Spinal cord (tissue), 10 donors: Measurements from ENCODE around the gene OBSCN. TPM values are rescaled to one million over a fixed set of nuclear protein-coding genes. Genes with fewer than 3 reads are reported as not detected.
A peak's percentile ranks its signal among the peaks of the same experiment; 100 is the strongest.

Experiments used
- DNase-seq, 6 donors: peaks; one replicate each; pipeline versions ENCODE4 v3.0.0 to v3.0.0-alpha.2; 2013 to 2015; ENCODE audit warnings: low spot score in 6 of 6, low read depth in 4 of 6
- H3K27ac ChIP-seq: one replicate; pipeline ENCODE4 v1.5.1; 2013; ENCODE audit warnings: low read depth, low read length, control low read depth
- H3K27me3 ChIP-seq: one replicate; pipeline ENCODE4 v1.6.1; 2013; ENCODE audit warnings: low read length; ENCODE audit not compliant: control insufficient read depth, insufficient read depth
- H3K36me3 ChIP-seq: one replicate; pipeline ENCODE4 v1.6.1; 2013; ENCODE audit warnings: low read length; ENCODE audit not compliant: control insufficient read depth, insufficient read depth
- H3K4me1 ChIP-seq: one replicate; pipeline ENCODE4 v1.6.1; 2013; ENCODE audit warnings: low read length; ENCODE audit not compliant: control insufficient read depth, insufficient read depth
- H3K4me3 ChIP-seq: one replicate; pipeline ENCODE4 v1.5.1; 2013; ENCODE audit warnings: low read depth, low read length, control low read depth
- H3K9me3 ChIP-seq: one replicate; pipeline ENCODE4 v1.6.1; 2013; ENCODE audit warnings: low read length; ENCODE audit not compliant: control insufficient read depth, insufficient read depth
- WGBS: methylation state at CpG from one replicate; pipeline ENCODE4 v1.1.5; 2013; ENCODE audit warnings: missing lambda C conversion rate; ENCODE audit not compliant: insufficient coverage; 5-methylcytosine and 5-hydroxymethylcytosine counted together
- polyA plus RNA-seq, 2 donors: library from polyadenylated mRNA; unstranded; fragments of 120-200 nt; gene quantifications; one replicate each; pipeline ENCODE4 v1.2.1, GENCODE V29; 2013; ENCODE audit not compliant: insufficient read length in 2 of 2
- total RNA-seq, 2 donors: library from RNA; depleted of rRNA in 1 of 2; stranded (reverse); fragments of 120-200 nt in 1 of 2; fragments of >200 nt in 1 of 2; gene quantifications; one replicate each; pipeline versions ENCODE4 v1.2.3 to v1.2.4, GENCODE V29; 2013 to 2014
- donor health status: healthy.

Gene OBSCN
- total and polyA plus RNA-seq, 4 donors = 13.5 to 27.2 (median 22.0) TPM

DNA sequence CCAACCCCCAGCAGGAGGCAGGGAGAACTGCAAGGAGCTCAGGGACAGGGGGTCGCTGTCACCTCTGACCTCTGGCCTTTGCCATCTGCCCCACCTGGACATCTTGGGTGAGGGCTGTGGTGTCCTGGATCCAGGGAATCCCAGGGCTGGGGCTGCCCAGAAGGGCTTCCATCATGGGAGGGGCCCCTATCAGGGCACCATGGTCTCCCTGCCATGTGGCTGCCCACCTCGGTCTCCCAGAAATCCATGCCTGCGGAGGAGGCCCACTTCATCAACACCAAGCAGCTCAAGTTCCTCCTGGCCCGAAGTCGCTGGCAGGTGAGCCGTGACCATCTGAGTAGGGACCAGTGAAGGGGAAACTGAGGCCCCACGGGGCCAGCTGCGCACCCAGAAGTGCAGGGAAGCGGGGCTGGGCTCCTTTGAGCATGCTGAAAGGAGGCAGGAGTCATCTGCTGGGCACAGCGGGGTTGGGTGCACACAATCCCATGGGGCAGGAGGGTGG is 162.6 kb downstream of the OBSCN start:
- Histone ChIP-seq H3K27ac (no peak overlapping the region), H3K36me3 (peaks cover 53% of the 10 kb centered on the region), H3K4me3 (no peak overlapping the region), H3K9me3 (no peaks in the 10 kb centered on the region), H3K27me3 (no peaks in the 10 kb centered on the region), H3K4me1 (no peaks in the 10 kb centered on the region)
- DNase-seq = no peak
- 90% methylated on average over 9 of the region's 10 CpGs for WGBS

- Histone ChIP-seq H3K27ac (no peak overlapping the region), H3K4me1 (no peaks in the 10 kb centered on the region), H3K27me3 (no peaks in the 10 kb centered on the region), H3K4me3 (no peak overlapping the region), H3K9me3 (no peaks in the 10 kb centered on the region), H3K36me3 (peaks cover 59% of the 10 kb centered on the region)
- DNase-seq = no peak
- 89% methylated on average over 50 of the region's 50 CpGs for WGBS
Observed at GRCh38 chr1:228370941-228371740, 163.3 kb downstream of the OBSCN start.

GRCh38 chr1:228371741-228372182 is 163.9 kb downstream of the OBSCN start:
- no peaks in the 10 kb centered on the region for H3K4me1 ChIP-seq
- H3K4me3 ChIP-seq = no peak overlapping the region
- peaks cover 63% of the 10 kb centered on the region for H3K36me3 ChIP-seq
- no peaks in the 10 kb centered on the region for H3K27me3 ChIP-seq
- DNase-seq = no peak
- no peak overlapping the region for H3K27ac ChIP-seq
- 71% methylated on average over 4 of the region's 4 CpGs for WGBS
- H3K9me3 ChIP-seq = no peaks in the 10 kb centered on the region

DNA sequence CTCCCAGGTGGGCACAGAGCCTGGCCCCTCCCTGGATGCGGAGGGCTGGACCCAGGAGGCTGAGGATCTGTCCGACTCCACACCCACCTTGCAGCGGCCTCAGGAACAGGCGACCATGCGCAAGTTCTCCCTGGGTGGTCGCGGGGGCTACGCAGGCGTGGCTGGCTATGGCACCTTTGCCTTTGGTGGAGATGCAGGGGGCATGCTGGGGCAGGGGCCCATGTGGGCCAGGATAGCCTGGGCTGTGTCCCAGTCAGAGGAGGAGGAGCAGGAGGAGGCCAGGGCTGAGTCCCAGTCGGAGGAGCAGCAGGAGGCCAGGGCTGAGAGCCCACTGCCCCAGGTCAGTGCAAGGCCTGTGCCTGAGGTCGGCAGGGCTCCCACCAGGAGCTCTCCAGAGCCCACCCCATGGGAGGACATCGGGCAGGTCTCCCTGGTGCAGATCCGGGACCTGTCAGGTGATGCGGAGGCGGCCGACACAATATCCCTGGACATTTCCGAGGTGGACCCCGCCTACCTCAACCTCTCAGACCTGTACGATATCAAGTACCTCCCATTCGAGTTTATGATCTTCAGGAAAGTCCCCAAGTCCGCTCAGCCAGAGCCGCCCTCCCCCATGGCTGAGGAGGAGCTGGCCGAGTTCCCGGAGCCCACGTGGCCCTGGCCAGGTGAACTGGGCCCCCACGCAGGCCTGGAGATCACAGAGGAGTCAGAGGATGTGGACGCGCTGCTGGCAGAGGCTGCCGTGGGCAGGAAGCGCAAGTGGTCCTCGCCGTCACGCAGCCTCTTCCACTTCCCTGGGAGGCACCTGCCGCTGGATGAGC is 164.5 kb downstream of the OBSCN start:
- no peak for DNase-seq
- Histone ChIP-seq H3K36me3 (peaks cover 69% of the 10 kb centered on the region), H3K4me3 (no peak overlapping the region), H3K4me1 (peaks cover 2% of the 10 kb centered on the region), H3K9me3 (no peaks in the 10 kb centered on the region), H3K27me3 (no peaks in the 10 kb centered on the region), H3K27ac (no peak overlapping the region)
- WGBS = 76% methylated on average over 33 of the region's 34 CpGs

DNA sequence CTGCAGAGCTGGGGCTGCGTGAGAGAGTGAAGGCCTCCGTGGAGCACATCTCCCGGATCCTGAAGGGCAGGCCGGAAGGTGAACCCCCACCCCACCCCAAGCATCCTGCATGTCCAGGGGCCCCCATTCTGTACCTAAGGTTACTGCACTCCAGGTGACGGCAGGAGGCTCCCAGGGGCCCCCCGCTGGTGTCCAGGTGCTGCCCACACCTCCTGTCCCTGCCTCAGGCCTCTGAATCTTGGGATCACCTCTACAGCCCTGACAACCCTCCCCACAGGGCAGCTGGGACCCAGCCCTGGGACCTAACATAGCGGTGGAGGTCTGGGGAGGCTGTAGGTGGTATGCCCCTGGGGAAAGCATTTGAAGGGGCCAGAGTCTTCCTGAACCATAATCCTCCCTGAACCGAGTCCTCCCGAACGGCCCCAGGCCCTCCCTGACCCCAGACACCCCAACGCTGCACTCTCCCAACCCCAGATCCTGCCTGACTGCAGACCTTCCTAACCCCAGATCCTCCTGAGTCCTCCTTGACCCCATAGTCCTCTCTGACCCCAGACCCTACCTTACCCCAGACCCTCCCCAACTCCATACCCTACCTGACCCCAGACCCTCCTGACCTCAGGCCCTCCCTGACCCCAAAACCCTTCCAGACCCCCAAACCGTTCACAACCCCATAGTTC is 165.3 kb downstream of the OBSCN start:
- H3K36me3 ChIP-seq = peaks cover 67% of the 10 kb centered on the region
- 83% methylated on average over 10 of the region's 12 CpGs for WGBS

GRCh38 chr1:228373681-228374571 is 166.1 kb downstream of the OBSCN start:
- Histone ChIP-seq H3K27ac (peak overlapping the region; percentile 36), H3K27me3 (peaks cover 3% of the 10 kb centered on the region), H3K9me3 (no peaks in the 10 kb centered on the region), H3K4me3 (no peak overlapping the region), H3K36me3 (peaks cover 63% of the 10 kb centered on the region), H3K4me1 (peaks cover 17% of the 10 kb centered on the region)
- no peak for DNase-seq
- 92% methylated on average over 13 of the region's 14 CpGs for WGBS

More for the DNA sequence above, 165.3 kb downstream of the OBSCN start:
- no peak overlapping the region for H3K4me3 ChIP-seq
- H3K27ac ChIP-seq = no peak overlapping the region
- H3K9me3 ChIP-seq = no peaks in the 10 kb centered on the region
- H3K4me1 ChIP-seq = peaks cover 10% of the 10 kb centered on the region
- DNase-seq = no peak
- H3K27me3 ChIP-seq = no peaks in the 10 kb centered on the region

GRCh38 chr1:228374711-228375577 is 167.1 kb downstream of the OBSCN start:
- Histone ChIP-seq H3K27me3 (peaks cover 5% of the 10 kb centered on the region), H3K27ac (peak overlapping the region; percentile 69), H3K9me3 (no peaks in the 10 kb centered on the region), H3K4me1 (peaks cover 23% of the 10 kb centered on the region), H3K4me3 (no peak overlapping the region), H3K36me3 (peaks cover 62% of the 10 kb centered on the region)
- 67% methylated on average over 22 of the region's 25 CpGs for WGBS
- peak in 1 of 6 donors; percentile 75 for DNase-seq

GRCh38 chr1:228375578-228376261 is 167.9 kb downstream of the OBSCN start:
- Histone ChIP-seq H3K36me3 (peaks cover 56% of the 10 kb centered on the region), H3K27ac (peak overlapping the region; percentile 69), H3K9me3 (no peaks in the 10 kb centered on the region), H3K4me1 (peaks cover 23% of the 10 kb centered on the region), H3K4me3 (no peak overlapping the region), H3K27me3 (peaks cover 5% of the 10 kb centered on the region)
- 93% methylated on average over 22 of the region's 22 CpGs for WGBS
- DNase-seq = no peak
